GM21423 (cell line): ENCODE data around the gene ADIG.

Experiments
- ATAC-seq: cut with Tn5 transposase; IDR thresholded peaks from one replicate; pipeline ENCODE4 v1.9.1; 2021; ENCODE audit warnings: mild to moderate bottlenecking, moderate library complexity; ENCODE audit not compliant: unreplicated experiment

The ADIG gene

DNA sequence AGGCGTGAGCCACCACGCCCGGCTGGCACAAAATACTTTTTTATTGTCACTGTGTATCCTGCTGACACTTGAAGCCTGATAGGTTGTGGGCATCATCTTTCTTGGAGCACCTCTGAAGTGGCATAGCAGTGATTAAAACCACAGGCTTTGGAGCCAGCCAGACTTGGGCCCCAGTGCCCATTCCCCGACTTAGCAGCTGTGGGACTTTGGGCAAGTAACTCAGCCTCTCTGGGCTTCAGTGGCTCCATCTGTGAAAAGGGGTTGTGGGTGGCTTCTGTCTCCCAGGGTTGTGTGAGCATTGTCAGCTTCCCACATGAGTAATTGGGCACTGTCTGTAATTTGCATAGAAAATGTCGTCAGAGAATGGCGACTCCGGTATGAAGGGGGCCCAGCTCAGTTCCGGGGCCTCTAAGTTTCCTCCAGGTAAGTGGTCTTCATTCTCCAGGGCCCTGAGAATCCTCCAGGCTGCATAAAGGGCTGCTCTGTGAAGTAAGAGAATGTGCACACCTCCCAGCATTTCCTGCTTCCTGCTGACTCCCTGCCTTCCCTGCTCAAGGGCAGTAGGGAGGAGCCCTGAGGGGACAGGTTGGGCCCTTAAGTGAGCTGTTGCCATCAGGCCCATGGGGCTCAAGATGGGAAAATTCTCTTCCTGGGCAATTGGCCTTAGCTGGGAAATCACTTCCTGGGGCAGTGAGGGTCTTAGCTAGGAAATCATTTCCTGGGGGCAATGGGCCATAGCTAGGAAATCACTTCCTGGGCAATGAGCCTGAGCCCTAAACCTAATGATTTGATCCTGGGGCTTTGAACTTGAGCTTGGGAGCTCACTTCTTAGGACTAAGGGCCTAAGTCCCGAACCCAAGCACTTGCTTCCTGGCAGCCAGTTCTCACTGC, 47.8 kb downstream of the ADIG start:
- no peak for ATAC-seq

DNA sequence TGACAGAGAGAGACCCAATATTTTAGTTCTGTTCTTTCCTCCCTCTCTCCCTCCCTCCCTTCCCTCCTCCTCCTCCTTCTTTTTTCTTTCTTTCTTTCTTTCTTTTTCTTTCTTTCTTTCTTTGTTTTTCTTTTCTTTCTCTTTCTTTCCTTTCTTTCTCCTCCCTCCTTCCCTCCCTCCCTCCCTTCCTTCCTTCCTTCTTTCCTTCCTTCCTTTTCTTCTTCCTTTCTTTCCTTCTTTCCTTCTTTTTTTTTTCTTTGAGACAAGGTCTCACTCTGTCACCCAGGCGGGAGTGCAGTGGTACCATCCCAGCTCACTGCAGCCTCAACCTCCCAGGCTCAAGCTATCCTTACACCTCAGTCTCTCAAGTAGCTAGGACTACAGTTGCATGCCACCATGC, 49.0 kb downstream of the ADIG start:
- ATAC-seq = no peak

DNA sequence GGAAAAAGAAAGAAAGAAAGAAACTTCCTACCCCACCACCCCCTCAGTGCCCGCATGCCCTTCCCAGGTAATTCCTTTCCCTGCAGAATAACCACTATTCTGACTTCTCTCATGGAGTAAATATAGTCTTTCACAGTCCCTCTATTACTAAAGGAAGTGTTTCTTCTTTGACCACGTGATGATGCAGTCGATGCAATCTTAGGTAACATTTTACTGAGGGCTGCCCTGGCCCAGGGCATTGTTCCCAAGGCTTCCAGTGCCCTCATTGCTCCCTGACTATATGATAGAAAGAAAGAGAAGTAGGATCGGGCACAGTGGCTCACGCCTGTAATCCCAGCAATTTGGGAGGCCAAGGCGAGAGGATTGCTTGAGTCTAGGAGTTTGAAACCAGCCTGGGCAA, 49.7 kb downstream of the ADIG start:
- ATAC-seq = no peak

DNA sequence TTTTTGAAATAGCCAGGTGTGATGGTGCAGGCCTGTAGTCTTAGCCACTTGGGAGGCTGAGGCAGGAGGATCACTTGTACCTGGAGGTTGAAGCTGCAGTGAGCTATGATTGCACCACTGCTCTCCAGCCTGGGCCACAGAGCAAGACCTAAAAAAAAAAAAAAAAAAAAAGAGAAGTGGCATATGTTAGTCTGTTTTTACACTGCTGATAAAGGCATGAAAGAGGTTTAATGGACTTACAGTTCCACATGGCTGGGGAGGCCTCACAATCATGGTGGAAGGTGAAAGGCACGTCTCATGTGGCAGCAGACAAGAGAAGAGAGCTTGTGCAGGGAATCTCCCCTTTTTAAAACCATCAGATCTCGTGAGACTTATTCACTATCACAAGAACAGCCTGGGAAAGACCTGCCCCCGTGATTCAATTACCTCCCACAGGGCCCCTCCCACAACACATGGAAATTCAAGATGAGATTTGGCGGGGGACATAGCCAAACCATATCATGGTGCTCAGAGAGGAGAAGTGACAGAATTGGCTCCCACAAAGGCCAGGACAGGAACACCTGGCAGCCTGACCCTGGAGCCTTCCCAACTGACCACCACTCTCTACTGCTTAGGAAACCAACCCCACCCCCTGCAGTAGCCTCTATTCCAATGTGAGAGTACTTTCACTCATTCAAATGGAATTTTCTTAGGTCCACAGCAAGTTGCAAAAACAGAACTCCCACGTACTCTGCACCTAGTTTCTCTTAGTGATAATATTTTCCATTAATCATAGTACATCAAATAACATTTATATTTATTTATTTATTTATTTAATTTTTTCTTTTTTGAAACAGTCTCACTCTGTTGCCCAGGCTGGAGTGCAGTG, 50.4 kb downstream of the ADIG start:
- ATAC-seq = no peak

DNA sequence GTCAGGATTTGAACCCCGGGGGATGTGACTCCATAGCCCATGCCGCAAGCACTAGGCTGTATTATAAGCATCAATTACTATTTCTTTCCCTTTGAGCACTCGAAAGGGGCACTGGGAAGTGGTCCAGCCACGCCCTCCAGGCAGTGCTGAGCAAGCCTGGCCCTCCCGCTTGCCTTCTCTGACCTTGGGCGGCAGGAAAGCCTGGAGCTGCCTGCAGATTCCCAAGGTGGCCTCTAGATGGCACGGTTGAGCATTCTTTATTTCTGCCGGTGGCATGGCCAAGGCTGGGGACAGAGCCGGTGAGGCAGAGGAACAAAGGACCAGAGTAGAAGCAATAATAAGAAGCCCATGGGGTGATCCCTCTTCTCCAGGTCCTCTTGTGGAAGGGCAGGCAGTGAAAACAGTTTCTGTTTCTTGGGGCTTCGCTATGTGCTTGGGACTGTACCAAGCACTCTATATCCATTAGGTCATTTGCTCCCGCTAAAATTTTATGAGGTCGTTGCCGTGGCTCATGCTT, 52.6 kb downstream of the ADIG start:
- no peak for ATAC-seq

GRCh38 chr20:38635721-38636288, 54.8 kb downstream of the ADIG start:
- ATAC-seq = no peak
